ENCODE results near the gene LRRC2. TPM values are rescaled to one million over a fixed set of nuclear protein-coding genes. Genes with fewer than 3 reads are reported as not detected.
"Not testable (repeated sequence)": the region's sequence is repeated elsewhere in the genome, so short reads cannot be mapped to it uniquely, and the experiment has no call there.

The LRRC2 gene
- total RNA-seq, 2 donors from 2014 or later, result not detected

GRCh38 chr3:46498916-46499519 is 67.1 kb downstream of the LRRC2 start:
- H3K9me3 Mint-ChIP-seq, result peaks cover 0 to 5% of the 10 kb centered on the region in 2 donors
- no peak overlapping the region for H3K27ac Mint-ChIP-seq
- no peak for ATAC-seq
- H3K36me3 Mint-ChIP-seq, result no peaks in the 10 kb centered on the region
- no peak for DNase-seq (ENCODE audit: low spot score in 2 of 2)

GRCh38 chr3:46497556-46498265 is 68.4 kb downstream of the LRRC2 start, which contains the start of gene RTP3:
Gene RTP3 (plus strand): TSS chr3:46497976. CDS start chr3:46498063, 87 bp downstream.
- no peaks in the 10 kb centered on the region for H3K9me3 Mint-ChIP-seq
- ATAC-seq (no peak), DNase-seq (ENCODE audit: low spot score in 2 of 2) (no peak)
- H3K36me3 Mint-ChIP-seq, result no peaks in the 10 kb centered on the region
- H3K27ac Mint-ChIP-seq, result no peak within 1 kb of the TSS

GRCh38 chr3:46496746-46497555 is 69.2 kb downstream of the LRRC2 start:
- no peak for ATAC-seq

GRCh38 chr3:46495901-46496456 is 70.1 kb downstream of the LRRC2 start:
- H3K36me3 Mint-ChIP-seq, result no peaks in the 10 kb centered on the region
- DNase-seq (ENCODE audit: low spot score in 2 of 2) (no peak), ATAC-seq (no peak)
- no peaks in the 10 kb centered on the region for H3K9me3 Mint-ChIP-seq
- no peak overlapping the region for H3K27ac Mint-ChIP-seq

More at GRCh38 chr3:46496746-46497555, 69.2 kb downstream of the LRRC2 start:
- H3K36me3 Mint-ChIP-seq, result no peaks in the 10 kb centered on the region
- peak in 1 of 2 donors; percentile 22 for DNase-seq (ENCODE audit: low spot score in 2 of 2)
- no peak overlapping the region for H3K27ac Mint-ChIP-seq
- H3K9me3 Mint-ChIP-seq, result no peaks in the 10 kb centered on the region

- ATAC-seq; H3K27ac Mint-ChIP-seq; DNase-seq (ENCODE audit: low spot score in 2 of 2); H3K36me3 Mint-ChIP-seq; H3K9me3 Mint-ChIP-seq: not testable (repeated sequence)
Observed at GRCh38 chr3:46494491-46494890, 71.6 kb downstream of the LRRC2 start.

- ATAC-seq (no peak), DNase-seq (ENCODE audit: low spot score in 2 of 2) (no peak)
- Mint-ChIP-seq H3K36me3 (no peaks in the 10 kb centered on the region), H3K27ac (no peak overlapping the region), H3K9me3 (no peaks in the 10 kb centered on the region)
Observed at GRCh38 chr3:46492890-46493547, 73.1 kb downstream of the LRRC2 start.

- no peak for DNase-seq (ENCODE audit: low spot score in 2 of 2)
- H3K36me3 Mint-ChIP-seq, result no peaks in the 10 kb centered on the region
- no peak overlapping the region for H3K27ac Mint-ChIP-seq
Observed at GRCh38 chr3:46491089-46492070, 74.7 kb downstream of the LRRC2 start.

GRCh38 chr3:46490338-46491084 is 75.6 kb downstream of the LRRC2 start:
- no peak for DNase-seq (ENCODE audit: low spot score in 2 of 2)
- H3K27ac Mint-ChIP-seq, result no peak overlapping the region
- no peak for ATAC-seq
- H3K9me3 Mint-ChIP-seq, result no peaks in the 10 kb centered on the region
- no peaks in the 10 kb centered on the region for H3K36me3 Mint-ChIP-seq

More at GRCh38 chr3:46491089-46492070, 74.7 kb downstream of the LRRC2 start:
- ATAC-seq, result no peak
- no peaks in the 10 kb centered on the region for H3K9me3 Mint-ChIP-seq

GRCh38 chr3:46489875-46490274 is 76.2 kb downstream of the LRRC2 start:
- Mint-ChIP-seq H3K9me3 (no peaks in the 10 kb centered on the region), H3K36me3 (no peaks in the 10 kb centered on the region), H3K27ac (no peak overlapping the region)
- DNase-seq (ENCODE audit: low spot score in 2 of 2) (no peak), ATAC-seq (no peak)

- ATAC-seq (no peak), DNase-seq (ENCODE audit: low spot score in 2 of 2) (no peak)
- Mint-ChIP-seq H3K36me3 (no peaks in the 10 kb centered on the region), H3K27ac (no peak overlapping the region), H3K9me3 (no peaks in the 10 kb centered on the region)
Observed at GRCh38 chr3:46489381-46489780, 76.7 kb downstream of the LRRC2 start.

GRCh38 chr3:46488735-46489361 is 77.3 kb downstream of the LRRC2 start:
- H3K9me3 Mint-ChIP-seq, result no peaks in the 10 kb centered on the region
- peak; percentile 98 to 99 for ATAC-seq
- no peaks in the 10 kb centered on the region for H3K36me3 Mint-ChIP-seq
- peak; percentile 83 to 95 for DNase-seq (ENCODE audit: low spot score in 2 of 2)
- no peak overlapping the region for H3K27ac Mint-ChIP-seq

- H3K27ac Mint-ChIP-seq, result no peak overlapping the region
- no peak for ATAC-seq
- H3K9me3 Mint-ChIP-seq, result no peaks in the 10 kb centered on the region
- no peak for DNase-seq (ENCODE audit: low spot score in 2 of 2)
- no peaks in the 10 kb centered on the region for H3K36me3 Mint-ChIP-seq
Observed at GRCh38 chr3:46485779-46486175, 80.3 kb downstream of the LRRC2 start.

GRCh38 chr3:46484911-46485778 is 81.0 kb downstream of the LRRC2 start:
- Mint-ChIP-seq H3K27ac (no peak overlapping the region), H3K36me3 (no peaks in the 10 kb centered on the region), H3K9me3 (no peaks in the 10 kb centered on the region)
- ATAC-seq (no peak), DNase-seq (ENCODE audit: low spot score in 2 of 2) (no peak)

GRCh38 chr3:46484388-46484787 is 81.7 kb downstream of the LRRC2 start:
- Mint-ChIP-seq H3K9me3 (no peaks in the 10 kb centered on the region), H3K27ac (no peak overlapping the region)
- no peak for ATAC-seq

More at GRCh38 chr3:46484388-46484787, 81.7 kb downstream of the LRRC2 start:
- no peak for DNase-seq (ENCODE audit: low spot score in 2 of 2)
- H3K36me3 Mint-ChIP-seq, result no peaks in the 10 kb centered on the region
